Mesendoderm (in vitro differentiated cells): Measurements from ENCODE around the gene MAL.

Source experiments
- DNase-seq: peaks from one replicate; pipeline ENCODE4 v3.0.0; 2013
- H2AK5ac ChIP-seq: 2 replicates; pipeline ENCODE4 v1.6.1; 2013; ENCODE audit warnings: low read length, inconsistent platforms
- H2BK120ac ChIP-seq: 2 replicates; pipeline ENCODE4 v1.6.1; 2013; ENCODE audit warnings: low read depth, mild to moderate bottlenecking, low read length, moderate library complexity, mixed read lengths
- H2BK15ac ChIP-seq: replicated peaks from 2 replicates; pipeline ENCODE4 v1.6.1; 2013; ENCODE audit warnings: low read depth, mild to moderate bottlenecking, moderate library complexity
- H2BK5ac ChIP-seq: 2 replicates; pipeline ENCODE4 v1.6.1; 2013; ENCODE audit warnings: low read length, inconsistent platforms
- H3K18ac ChIP-seq: 2 replicates; pipeline ENCODE4 v1.6.1; 2013; ENCODE audit warnings: mild to moderate bottlenecking, low read length, mixed read lengths
- H3K23ac ChIP-seq: one replicate; pipeline ENCODE4 v1.6.1; 2013; ENCODE audit warnings: low read length
- H3K27ac ChIP-seq: 2 replicates; pipeline ENCODE4 v1.5.1; 2013; ENCODE audit warnings: low read depth, mild to moderate bottlenecking, inconsistent platforms, low read length, moderate library complexity
- H3K27me3 ChIP-seq: 2 replicates; pipeline ENCODE4 v1.6.1; 2013; ENCODE audit warnings: low read length, control low read depth, mild to moderate bottlenecking, inconsistent platforms; ENCODE audit not compliant: insufficient read depth, poor library complexity
- H3K36me3 ChIP-seq: 2 replicates; pipeline ENCODE4 v1.6.1; 2013; ENCODE audit warnings: low read length, inconsistent platforms; ENCODE audit not compliant: control insufficient read depth, insufficient read depth
- H3K4ac ChIP-seq: one replicate; pipeline ENCODE4 v1.6.1; 2013; ENCODE audit warnings: low read depth, mild to moderate bottlenecking, low read length, moderate library complexity
- H3K4me1 ChIP-seq: 2 replicates; pipeline ENCODE4 v1.6.1; 2013; ENCODE audit warnings: low read depth, low read length, inconsistent platforms; ENCODE audit not compliant: control insufficient read depth
- H3K4me2 ChIP-seq: 2 replicates; pipeline ENCODE4 v1.6.1; 2013; ENCODE audit warnings: low read length
- H3K4me3 ChIP-seq: 2 replicates; pipeline ENCODE4 v1.5.1; 2013; ENCODE audit warnings: mild to moderate bottlenecking, low read length
- H3K56ac ChIP-seq: one replicate; pipeline ENCODE4 v1.6.1; 2013; ENCODE audit warnings: low read length
- H3K79me1 ChIP-seq: 2 replicates; pipeline ENCODE4 v1.6.1; 2013; ENCODE audit warnings: low read length, inconsistent platforms
- H3K79me2 ChIP-seq: 2 replicates; pipeline ENCODE4 v1.6.1; 2013; ENCODE audit warnings: mild to moderate bottlenecking, low read length; ENCODE audit not compliant: control insufficient read depth, insufficient read depth
- H3K9ac ChIP-seq: 2 replicates; pipeline ENCODE4 v1.6.1; 2013; ENCODE audit warnings: low read length, inconsistent platforms
- H4K5ac ChIP-seq: one replicate; pipeline ENCODE4 v1.6.1; 2013; ENCODE audit warnings: low read length
- H4K8ac ChIP-seq: one replicate; pipeline ENCODE4 v1.6.1; 2013; ENCODE audit warnings: low read depth, mild to moderate bottlenecking, control low read depth, low read length, moderate library complexity
- WGBS: extraction: QIAGEN DNeasy Blood & Tissue Kit; methylation state at CpG from one replicate; pipeline ENCODE4 v1.1.7; 2013; ENCODE audit warnings: low lambda C conversion rate, missing lambda C conversion rate; ENCODE audit not compliant: insufficient coverage; ENCODE audit errors: extremely low coverage; 5-methylcytosine and 5-hydroxymethylcytosine counted together

Gene MAL

GRCh38 chr2:95058466-95058988 is 33.0 kb downstream of the MAL start:
- no peaks in the 10 kb centered on the region for H3K36me3 ChIP-seq
- DNase-seq, result no peak
- H3K23ac ChIP-seq, result no peak overlapping the region
- no peak overlapping the region for H2BK5ac ChIP-seq
- WGBS, result no CpG with 5 or more reads among the region's 9 CpGs
- no peak overlapping the region for H3K9ac ChIP-seq
- no peak overlapping the region for H3K56ac ChIP-seq
- H4K5ac ChIP-seq, result no peak overlapping the region
- no peaks in the 10 kb centered on the region for H3K79me2 ChIP-seq
- no peak overlapping the region for H3K18ac ChIP-seq
- H4K8ac ChIP-seq, result no peak overlapping the region
- no peak overlapping the region for H2AK5ac ChIP-seq
- H2BK15ac ChIP-seq, result no peak overlapping the region
- no peak overlapping the region for H3K4me3 ChIP-seq
- no peak overlapping the region for H3K4ac ChIP-seq
- H3K79me1 ChIP-seq, result no peaks in the 10 kb centered on the region
- H3K27ac ChIP-seq, result no peak overlapping the region
- H3K4me1 ChIP-seq, result no peaks in the 10 kb centered on the region
- no peaks in the 10 kb centered on the region for H3K27me3 ChIP-seq
- H2BK120ac ChIP-seq, result no peak overlapping the region
- H3K4me2 ChIP-seq, result no peak overlapping the region

- Histone ChIP-seq H3K56ac (no peak overlapping the region), H2BK5ac (no peak overlapping the region), H3K23ac (no peak overlapping the region), H3K4me1 (no peaks in the 10 kb centered on the region), H3K79me2 (no peaks in the 10 kb centered on the region), H3K4ac (no peak overlapping the region), H3K4me3 (no peak overlapping the region), H3K18ac (no peak overlapping the region), H3K4me2 (no peak overlapping the region), H2BK120ac (no peak overlapping the region), H2AK5ac (no peak overlapping the region), H4K8ac (no peak overlapping the region), H3K27me3 (no peaks in the 10 kb centered on the region), H3K36me3 (no peaks in the 10 kb centered on the region), H3K9ac (no peak overlapping the region), H3K79me1 (no peaks in the 10 kb centered on the region), H4K5ac (no peak overlapping the region), H2BK15ac (no peak overlapping the region), H3K27ac (no peak overlapping the region)
- no peak for DNase-seq
- no CpG with 5 or more reads among the region's 11 CpGs for WGBS
Observed at GRCh38 chr2:95058989-95059641, 33.6 kb downstream of the MAL start.

DNA sequence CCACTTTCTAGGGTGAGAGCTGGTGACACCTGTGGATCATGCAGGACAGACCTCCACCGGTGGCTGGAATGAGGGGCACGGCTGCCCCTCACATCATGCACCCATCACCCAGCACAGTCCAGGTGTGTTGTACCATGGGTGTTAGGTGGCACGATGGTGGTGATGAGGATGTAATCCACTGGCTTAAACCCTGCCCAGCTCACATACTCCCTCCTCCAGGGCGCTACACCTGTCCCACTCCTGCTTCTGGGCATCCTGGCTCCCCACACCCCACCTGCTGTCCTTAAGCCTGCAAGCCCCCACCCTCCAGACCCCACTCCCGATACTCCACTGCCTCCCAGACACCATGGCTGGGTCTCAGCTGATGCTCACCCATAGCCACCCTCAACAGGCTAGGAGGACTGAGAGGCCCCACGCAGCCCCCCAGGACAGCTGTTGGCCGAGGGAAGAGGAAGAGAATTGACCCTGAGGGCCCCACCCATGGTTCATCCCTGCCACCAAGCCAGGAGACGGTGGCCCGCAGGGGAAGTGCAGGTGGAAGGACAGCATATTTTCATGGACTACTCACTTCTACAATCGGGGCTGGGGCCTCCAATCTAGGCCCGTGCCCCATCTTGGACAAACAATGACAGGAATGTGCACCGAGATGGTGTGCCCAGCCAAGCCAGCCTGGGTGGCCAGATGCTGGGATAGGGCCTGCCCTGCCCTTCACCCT is 34.3 kb downstream of the MAL start:
- Histone ChIP-seq H2BK15ac (no peak overlapping the region), H3K36me3 (no peaks in the 10 kb centered on the region), H3K4me2 (no peak overlapping the region), H3K4me3 (no peak overlapping the region), H3K56ac (no peak overlapping the region), H3K27ac (no peak overlapping the region), H3K23ac (no peak overlapping the region), H3K79me1 (no peaks in the 10 kb centered on the region), H2BK5ac (no peak overlapping the region), H2AK5ac (no peak overlapping the region), H2BK120ac (no peak overlapping the region), H3K4ac (no peak overlapping the region), H3K4me1 (no peaks in the 10 kb centered on the region), H3K18ac (no peak overlapping the region), H4K8ac (no peak overlapping the region), H3K79me2 (no peaks in the 10 kb centered on the region), H4K5ac (no peak overlapping the region), H3K9ac (no peak overlapping the region), H3K27me3 (no peaks in the 10 kb centered on the region)
- no peak for DNase-seq
- WGBS, result no CpG with 5 or more reads among the region's 12 CpGs

- no peak overlapping the region for H4K8ac ChIP-seq
- H3K27me3 ChIP-seq, result no peaks in the 10 kb centered on the region
Observed at GRCh38 chr2:95060446-95061118, 35.1 kb downstream of the MAL start.

DNA sequence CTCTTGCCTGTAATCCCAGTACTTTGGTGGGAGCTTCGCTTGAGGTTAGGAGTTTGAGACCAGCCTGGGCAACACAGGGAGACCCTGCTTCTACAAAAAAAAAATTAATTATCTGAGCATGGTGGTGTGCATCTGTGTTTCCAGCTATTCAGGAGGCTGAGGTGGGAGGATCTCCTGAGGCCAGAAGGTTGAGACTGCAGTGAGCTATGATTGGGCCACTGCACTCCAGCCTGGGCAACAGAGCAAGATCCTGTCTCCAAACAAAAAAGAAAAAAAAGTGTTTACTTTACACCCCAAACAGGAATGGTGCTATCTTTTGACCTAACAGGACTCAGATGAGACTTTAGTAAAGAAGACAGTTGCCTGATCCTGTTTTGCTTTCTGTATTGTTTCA is 35.6 kb downstream of the MAL start:
- H3K27ac ChIP-seq, result no peak overlapping the region

More at GRCh38 chr2:95060446-95061118, 35.1 kb downstream of the MAL start:
- Histone ChIP-seq H2BK5ac (no peak overlapping the region), H3K23ac (no peak overlapping the region), H3K4me2 (no peak overlapping the region), H2BK120ac (no peak overlapping the region), H3K27ac (no peak overlapping the region), H4K5ac (no peak overlapping the region), H3K36me3 (no peaks in the 10 kb centered on the region), H3K9ac (no peak overlapping the region), H2AK5ac (no peak overlapping the region), H3K79me2 (no peaks in the 10 kb centered on the region), H3K4me3 (no peak overlapping the region), H2BK15ac (no peak overlapping the region), H3K18ac (no peak overlapping the region), H3K56ac (no peak overlapping the region), H3K4ac (no peak overlapping the region), H3K79me1 (no peaks in the 10 kb centered on the region), H3K4me1 (no peaks in the 10 kb centered on the region)
- WGBS, result no CpG with 5 or more reads among the region's 17 CpGs
- DNase-seq, result no peak

More for the DNA sequence above, 35.6 kb downstream of the MAL start:
- no peaks in the 10 kb centered on the region for H3K79me1 ChIP-seq
- H3K4me2 ChIP-seq, result no peak overlapping the region
- no CpG with 5 or more reads among the region's 1 CpG for WGBS
- H3K36me3 ChIP-seq, result no peaks in the 10 kb centered on the region
- no peak overlapping the region for H3K18ac ChIP-seq
- H3K27me3 ChIP-seq, result no peaks in the 10 kb centered on the region
- no peak overlapping the region for H4K5ac ChIP-seq
- no peak for DNase-seq
- no peak overlapping the region for H2BK15ac ChIP-seq
- no peak overlapping the region for H4K8ac ChIP-seq
- no peak overlapping the region for H3K9ac ChIP-seq
- no peaks in the 10 kb centered on the region for H3K79me2 ChIP-seq
- no peak overlapping the region for H2BK5ac ChIP-seq
- no peak overlapping the region for H3K23ac ChIP-seq
- H2BK120ac ChIP-seq, result no peak overlapping the region
- no peak overlapping the region for H2AK5ac ChIP-seq
- H3K56ac ChIP-seq, result no peak overlapping the region
- H3K4me3 ChIP-seq, result no peak overlapping the region
- H3K4me1 ChIP-seq, result no peaks in the 10 kb centered on the region
- H3K4ac ChIP-seq, result no peak overlapping the region
